GM12875 (cell line): ENCODE data around the gene WWP2.

Experiments
- H3K4me3 ChIP-seq: one replicate; pipeline ENCODE4 v1.5.1; 2011; ENCODE audit warnings: low read depth, low read length, control low read depth
- CTCF ChIP-seq: IDR thresholded peaks from 2 replicates; pipeline ENCODE4 v1.5.1; 2011; ENCODE audit warnings: low read depth, mild to moderate bottlenecking, control low read depth, inconsistent platforms, low read length, moderate library complexity, borderline replicate concordance; ENCODE audit not compliant: insufficient read depth

WWP2 gene

GRCh38 chr16:69827524-69827923, 65.4 kb downstream of the WWP2 start:
- H3K4me3 ChIP-seq = no peak overlapping the region
- TF ChIP-seq CTCF = no peak

GRCh38 chr16:69829338-69829737, 67.2 kb downstream of the WWP2 start:
- H3K4me3 ChIP-seq = no peak overlapping the region
- no peak for TF ChIP-seq CTCF

GRCh38 chr16:69830146-69830533, 68.0 kb downstream of the WWP2 start:
- no peak overlapping the region for H3K4me3 ChIP-seq
- TF ChIP-seq CTCF = no peak

DNA sequence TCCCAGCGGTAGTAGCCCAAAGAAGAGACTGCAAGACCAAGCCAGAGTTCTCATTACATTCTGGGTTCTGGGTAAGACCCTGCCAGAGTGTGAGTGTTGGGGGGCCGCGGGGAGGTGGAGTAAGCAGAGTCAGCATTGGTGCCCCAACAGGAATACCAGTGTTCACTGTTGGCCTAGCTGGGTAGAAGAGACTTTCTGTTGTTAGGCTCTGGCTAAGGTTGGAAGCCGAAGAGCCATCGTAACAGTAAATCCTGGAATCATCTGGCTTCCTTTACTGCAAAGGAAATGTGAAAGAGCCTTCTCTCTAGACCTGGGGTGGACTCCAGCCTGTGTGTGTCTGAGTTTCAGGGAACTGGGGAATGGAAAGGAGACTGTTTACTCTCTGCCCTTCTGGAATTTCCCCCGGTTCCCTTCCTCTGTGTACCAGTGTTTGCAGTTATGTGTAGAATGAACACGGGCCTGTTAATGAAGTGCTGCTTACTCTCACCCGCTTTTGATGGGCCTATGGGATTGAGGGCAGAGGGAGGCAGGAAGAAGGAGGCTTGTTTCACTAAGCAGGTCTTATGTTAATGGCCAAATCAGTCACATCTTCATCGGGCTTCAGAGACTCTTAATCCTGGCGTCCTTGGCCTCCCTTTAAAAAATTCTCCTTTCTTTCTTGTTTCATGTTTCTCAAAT, 68.5 kb downstream of the WWP2 start:
- no peak overlapping the region for H3K4me3 ChIP-seq

DNA sequence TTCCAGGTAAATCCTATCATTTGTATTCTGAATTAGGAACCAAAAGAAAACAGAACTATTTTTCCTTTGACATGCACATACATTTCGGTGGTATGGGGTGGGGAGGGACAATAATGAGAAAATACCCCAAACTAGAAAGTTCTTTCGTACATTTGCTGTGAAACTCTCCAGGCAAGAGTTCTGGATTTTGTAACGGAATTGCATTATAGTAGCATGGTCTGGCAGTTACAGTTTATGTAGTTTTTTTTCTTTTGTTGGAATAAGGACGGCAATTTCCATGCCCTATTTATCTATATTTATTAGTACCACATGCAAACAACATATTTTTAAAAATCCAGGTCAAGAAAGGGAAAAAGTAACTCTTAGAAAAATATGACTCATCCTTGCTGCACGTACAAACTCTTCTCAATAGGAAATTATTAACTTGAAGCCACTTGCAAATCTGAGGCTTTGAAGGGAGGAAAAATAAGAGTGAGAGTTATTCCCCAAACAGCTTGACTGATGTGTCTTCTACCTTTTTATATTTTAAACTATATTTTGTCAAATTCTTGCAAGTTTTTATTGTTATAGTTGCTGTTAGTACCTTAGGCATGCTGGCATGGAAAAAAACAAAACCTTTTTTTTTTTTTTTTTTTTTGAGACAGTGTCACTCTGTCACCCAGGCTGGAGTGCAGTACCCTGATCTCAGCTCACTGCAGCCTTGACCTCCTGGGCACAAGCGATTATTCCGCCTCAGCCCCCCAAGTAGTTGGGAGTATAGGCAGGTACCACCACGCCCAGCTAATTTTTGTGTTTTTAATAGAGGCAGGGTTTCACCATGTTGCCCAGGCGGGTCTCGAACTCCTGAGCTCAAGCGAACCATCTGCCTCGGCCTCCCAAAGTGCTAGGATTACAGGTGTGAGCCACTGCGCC, 69.3 kb downstream of the WWP2 start:
- no peak overlapping the region for H3K4me3 ChIP-seq
- no peak for TF ChIP-seq CTCF

More for the DNA sequence above, 68.5 kb downstream of the WWP2 start:
- no peak for TF ChIP-seq CTCF

DNA sequence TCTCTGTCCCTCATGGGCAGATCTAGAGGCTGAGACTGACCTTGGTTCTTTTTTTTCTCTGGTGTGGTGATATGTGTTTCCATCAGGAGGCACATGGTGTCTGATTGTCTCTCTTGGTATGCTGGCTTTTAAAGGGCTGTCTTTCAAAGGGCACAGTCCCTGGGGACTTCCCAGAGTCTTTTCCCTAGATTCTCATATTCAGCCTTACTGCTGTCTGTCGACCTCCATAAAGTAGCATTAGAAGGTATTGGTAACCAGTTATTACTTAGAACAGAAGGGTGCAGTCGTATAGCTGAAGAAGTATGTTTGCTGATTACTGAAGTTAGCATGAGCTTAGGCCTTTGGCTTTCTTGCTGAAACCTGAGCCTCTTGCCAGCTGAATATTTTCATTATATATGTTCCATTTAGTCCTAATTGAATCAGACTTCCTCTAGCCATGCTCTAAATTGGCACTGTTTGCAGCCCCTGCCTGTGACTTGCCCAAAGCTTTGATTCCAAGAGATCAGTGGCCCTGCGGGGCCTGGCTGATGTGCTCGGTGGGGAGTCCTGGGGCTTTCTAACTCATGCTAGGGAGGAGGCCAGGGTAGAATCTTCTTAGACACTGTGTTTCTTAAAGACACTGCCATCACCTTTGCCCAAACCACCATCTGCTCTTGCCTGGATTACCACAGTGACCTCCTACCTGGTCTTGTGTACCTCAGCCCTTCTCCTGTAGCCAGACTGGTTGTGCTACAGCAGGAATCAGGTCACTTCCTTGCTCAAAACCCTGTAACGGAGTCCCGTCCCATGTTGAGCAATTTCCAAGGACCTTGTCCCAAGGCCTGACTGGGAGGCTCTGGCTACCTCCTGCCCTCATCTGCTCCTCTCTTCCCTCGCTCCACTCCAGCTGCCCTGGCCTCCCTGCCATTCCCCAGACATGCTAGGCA, 71.5 kb downstream of the WWP2 start:
- TF ChIP-seq CTCF = no peak

More for the DNA sequence above, 71.5 kb downstream of the WWP2 start:
- no peak overlapping the region for H3K4me3 ChIP-seq
